NB4 (cell line): ENCODE results near the gene ELK3.

Source experiments
- DNase-seq: peaks from one replicate; pipeline ENCODE4 v3.0.0; 2010; ENCODE audit warnings: low read depth
- H3K4me3 ChIP-seq: one replicate; pipeline ENCODE4 v1.5.1; 2011; ENCODE audit warnings: mild to moderate bottlenecking, low read depth, low read length, moderate library complexity
- MAX ChIP-seq: IDR thresholded peaks from 2 replicates; pipeline ENCODE4 v1.6.1; 2011; ENCODE audit warnings: low read depth, low read length
- MYC ChIP-seq: IDR thresholded peaks from 2 replicates; pipeline ENCODE4 v1.6.1; 2011; ENCODE audit warnings: low read depth, low read length
- POLR2A ChIP-seq: IDR thresholded peaks from 2 replicates; pipeline ENCODE4 v1.6.1; 2011; ENCODE audit warnings: mild to moderate bottlenecking; ENCODE audit not compliant: insufficient read length; ENCODE audit errors: extremely low read depth
- TF ChIP-seq, protein P1 (sequence below): IDR thresholded peaks from one replicate; pipeline ENCODE4 v1.5.1; 2012; ENCODE audit warnings: low read depth, low read length

ELK3 gene

DNA sequence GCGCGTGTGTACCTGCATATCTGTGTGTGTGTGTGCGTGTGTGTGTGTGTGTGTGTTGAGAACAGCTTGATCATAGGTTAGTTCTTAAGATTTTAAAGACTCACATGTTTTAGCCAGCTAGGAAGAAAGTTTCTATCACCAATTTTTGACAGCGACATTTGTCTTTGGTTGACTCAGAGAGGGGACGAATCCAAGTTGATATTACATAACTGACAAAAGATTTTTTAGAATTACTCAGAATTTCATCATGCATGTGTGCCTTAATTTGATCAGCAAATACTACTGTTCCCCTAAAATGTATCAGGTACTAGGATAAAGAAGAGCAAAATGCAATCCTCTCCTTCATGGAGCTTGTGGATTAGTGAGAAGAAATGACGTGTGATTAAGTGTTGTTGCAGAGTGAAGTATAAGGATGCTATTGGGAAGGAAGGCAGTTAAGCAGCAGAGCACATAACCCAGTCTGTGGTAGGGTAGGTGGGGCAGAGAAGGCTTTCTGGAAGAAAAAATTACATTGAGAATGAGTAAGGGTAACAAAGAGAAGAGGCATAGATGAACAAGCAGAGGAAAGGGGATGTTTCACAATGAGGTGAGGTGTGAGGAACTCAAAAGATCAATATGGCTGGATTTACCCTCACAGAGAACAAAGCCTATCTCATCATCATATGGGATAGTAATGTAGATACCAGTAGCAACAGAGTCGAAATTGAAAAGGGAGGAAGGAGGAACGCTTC is 77.5 kb downstream of the ELK3 start:
- H3K4me3 ChIP-seq: no peak overlapping the region
- DNase-seq: no peak
- TF ChIP-seq, protein P1, sequence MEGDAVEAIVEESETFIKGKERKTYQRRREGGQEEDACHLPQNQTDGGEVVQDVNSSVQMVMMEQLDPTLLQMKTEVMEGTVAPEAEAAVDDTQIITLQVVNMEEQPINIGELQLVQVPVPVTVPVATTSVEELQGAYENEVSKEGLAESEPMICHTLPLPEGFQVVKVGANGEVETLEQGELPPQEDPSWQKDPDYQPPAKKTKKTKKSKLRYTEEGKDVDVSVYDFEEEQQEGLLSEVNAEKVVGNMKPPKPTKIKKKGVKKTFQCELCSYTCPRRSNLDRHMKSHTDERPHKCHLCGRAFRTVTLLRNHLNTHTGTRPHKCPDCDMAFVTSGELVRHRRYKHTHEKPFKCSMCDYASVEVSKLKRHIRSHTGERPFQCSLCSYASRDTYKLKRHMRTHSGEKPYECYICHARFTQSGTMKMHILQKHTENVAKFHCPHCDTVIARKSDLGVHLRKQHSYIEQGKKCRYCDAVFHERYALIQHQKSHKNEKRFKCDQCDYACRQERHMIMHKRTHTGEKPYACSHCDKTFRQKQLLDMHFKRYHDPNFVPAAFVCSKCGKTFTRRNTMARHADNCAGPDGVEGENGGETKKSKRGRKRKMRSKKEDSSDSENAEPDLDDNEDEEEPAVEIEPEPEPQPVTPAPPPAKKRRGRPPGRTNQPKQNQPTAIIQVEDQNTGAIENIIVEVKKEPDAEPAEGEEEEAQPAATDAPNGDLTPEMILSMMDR: no peak
- TF ChIP-seq POLR2A: no peak
- no peak for TF ChIP-seq MYC
- no peak for TF ChIP-seq MAX

GRCh38 chr12:96274331-96274730 is 80.2 kb downstream of the ELK3 start:
- DNase-seq: no peak
- TF ChIP-seq MYC: no peak
- TF ChIP-seq, protein P1: no peak
- no peak for TF ChIP-seq POLR2A
- no peak for TF ChIP-seq MAX

GRCh38 chr12:96285158-96285557 is 91.0 kb downstream of the ELK3 start:
- no peak for TF ChIP-seq MYC
- no peak for TF ChIP-seq POLR2A
- no peak for TF ChIP-seq MAX
- TF ChIP-seq, protein P1: no peak
- no peak for DNase-seq
- H3K4me3 ChIP-seq: no peak overlapping the region

More at GRCh38 chr12:96274331-96274730, 80.2 kb downstream of the ELK3 start:
- no peak overlapping the region for H3K4me3 ChIP-seq

- DNase-seq: no peak
- TF ChIP-seq, protein P1: no peak
- TF ChIP-seq MYC: no peak
- no peak for TF ChIP-seq MAX
- TF ChIP-seq POLR2A: no peak
- H3K4me3 ChIP-seq: no peak overlapping the region
Observed at GRCh38 chr12:96289067-96289466, 94.9 kb downstream of the ELK3 start.

DNA sequence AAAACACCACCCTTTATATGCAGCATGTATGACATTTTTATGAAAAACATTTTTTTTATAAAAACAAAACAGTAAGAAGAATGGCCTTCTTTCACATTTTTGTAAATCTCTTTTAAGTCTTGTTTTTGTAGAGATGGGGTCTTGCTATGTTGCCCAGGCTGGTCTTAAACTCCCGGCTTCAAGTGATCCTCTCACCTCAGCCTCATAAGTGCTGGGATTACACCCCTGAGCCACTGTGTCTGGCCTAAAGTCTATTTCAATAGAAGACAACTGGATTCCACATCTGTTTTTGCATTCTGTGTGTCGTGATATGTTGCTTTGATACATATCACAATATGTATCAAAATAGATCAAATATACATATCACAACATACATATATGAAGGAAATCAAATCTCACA is 98.9 kb downstream of the ELK3 start:
- TF ChIP-seq MYC (no peak), MAX (no peak), POLR2A (no peak)
- TF ChIP-seq, protein P1: no peak
- no peak for DNase-seq
- H3K4me3 ChIP-seq: no peak overlapping the region
